Stimulated activated CD8-positive, alpha-beta memory T cell treated with anti-CD3 and anti-CD28 coated beads, Interleukin-4, amount 100 ng/mL, for 24 hours (primary cell): Measurements from ENCODE around the gene CLBA1.
"Not testable (repeated sequence)": the region's sequence is repeated elsewhere in the genome, so short reads cannot be mapped to it uniquely, and the experiment has no call there.

Source experiments
- DNase-seq: peaks from one replicate; pipeline ENCODE4 v3.0.0-alpha.2; 2020; ENCODE audit warnings: low read depth

The CLBA1 gene

DNA sequence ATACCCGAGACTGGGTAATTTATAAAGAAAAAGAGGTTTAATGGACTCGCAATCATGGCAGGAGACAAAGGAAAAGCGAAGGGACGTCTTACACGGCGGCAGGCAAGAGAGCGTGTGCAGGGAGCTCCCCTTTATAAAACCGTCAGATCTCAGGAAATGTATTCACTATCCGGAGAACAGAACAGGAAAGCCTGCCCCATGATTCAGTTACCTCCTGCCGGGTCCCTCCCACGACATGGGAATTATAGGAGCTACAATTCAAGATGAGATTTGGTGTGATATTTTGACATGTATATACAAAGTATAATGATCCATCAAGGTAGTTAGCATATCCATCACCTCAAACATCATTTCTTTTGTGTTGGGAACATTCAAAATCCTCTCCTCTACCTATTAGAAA is 37.6 kb downstream of the CLBA1 start:
- no peak for DNase-seq

GRCh38 chr14:105023791-105024480 is 38.3 kb downstream of the CLBA1 start:
- DNase-seq: no peak

GRCh38 chr14:105025429-105025828 is 39.8 kb downstream of the CLBA1 start:
- no peak for DNase-seq

DNA sequence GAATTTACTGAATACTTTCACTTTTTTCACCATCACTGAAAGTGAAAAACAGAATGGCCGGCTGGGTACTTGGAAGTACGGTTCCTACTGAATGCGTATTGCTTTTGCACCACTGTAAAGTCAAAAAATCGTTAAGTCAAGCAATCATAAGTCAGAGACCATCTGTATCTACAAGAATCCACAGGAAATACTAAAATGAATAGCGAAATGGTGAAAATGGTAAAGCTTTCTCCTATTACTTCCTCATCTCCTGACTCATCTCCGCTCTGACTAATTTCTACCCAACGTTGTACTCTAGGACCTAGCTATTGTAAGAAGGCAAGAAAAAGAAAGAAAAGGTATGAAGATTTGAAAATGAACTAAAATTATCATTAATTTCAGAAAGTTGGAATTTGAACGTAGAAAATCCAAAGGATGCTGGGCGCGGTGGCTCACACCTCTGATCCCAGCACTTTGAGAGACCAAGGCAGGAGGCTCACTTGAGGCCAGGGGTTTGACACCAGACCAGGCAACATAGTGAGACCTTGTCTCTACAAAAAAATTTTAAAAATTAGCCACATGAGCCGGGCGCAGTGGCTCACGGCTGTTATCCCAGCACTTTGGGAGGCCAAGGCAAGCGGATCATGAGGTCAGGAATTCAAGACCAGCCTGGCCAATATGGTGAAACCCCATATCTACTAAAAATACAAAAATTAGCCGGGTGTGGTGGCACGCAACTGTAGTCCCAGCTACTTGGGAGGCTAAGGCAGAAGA is 40.6 kb downstream of the CLBA1 start:
- no peak for DNase-seq

GRCh38 chr14:105026802-105027563 is 41.4 kb downstream of the CLBA1 start:
- DNase-seq: no peak

DNA sequence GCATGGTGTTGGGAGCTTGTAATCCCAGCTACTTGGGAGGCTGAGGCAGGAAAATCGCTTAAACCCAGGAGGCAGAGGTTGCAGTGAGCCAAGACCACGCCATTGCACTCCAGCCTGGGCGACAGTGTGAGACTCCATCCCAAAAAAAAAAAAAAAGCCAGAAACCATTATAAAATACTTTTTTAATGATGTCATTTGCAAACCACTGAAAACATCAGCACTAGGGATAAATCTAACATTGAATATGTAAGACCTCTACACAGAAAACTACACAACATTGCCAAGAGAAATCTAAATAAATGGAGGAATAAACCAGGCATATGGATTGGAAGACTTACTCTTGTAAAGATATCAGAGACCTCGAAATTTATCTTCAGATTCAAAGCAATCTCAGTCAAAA is 42.1 kb downstream of the CLBA1 start:
- not testable (repeated sequence) for DNase-seq

DNA sequence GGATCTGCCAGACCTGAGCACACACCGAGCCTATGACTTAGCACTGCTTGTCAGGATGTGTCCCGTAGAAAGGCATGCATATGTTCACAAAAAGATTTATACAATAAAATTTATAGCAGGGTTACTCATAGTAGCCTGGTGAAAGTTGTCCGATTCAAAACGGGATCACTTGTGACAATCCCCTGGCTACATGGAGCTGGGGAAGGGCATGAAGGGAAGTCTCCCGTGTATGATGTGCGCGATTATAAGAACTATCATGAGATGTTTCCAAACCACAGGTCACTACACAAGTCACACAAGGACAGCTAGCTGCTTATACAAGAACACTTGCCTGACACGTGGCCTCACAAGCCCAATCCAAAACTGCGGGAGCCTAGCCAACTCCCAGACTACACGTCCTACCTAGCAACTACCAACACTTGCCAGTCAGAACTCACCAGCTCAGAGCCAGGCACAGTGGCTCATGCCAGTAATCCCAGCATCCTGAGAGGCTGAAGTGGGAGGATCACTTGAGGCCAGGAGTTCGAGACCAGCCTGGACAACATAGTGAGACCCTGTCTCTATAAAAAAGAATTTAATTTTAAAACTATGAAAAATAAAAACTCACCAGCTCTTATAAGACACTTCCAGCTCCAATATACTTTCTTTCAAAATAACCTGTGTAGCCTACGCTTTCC is 42.8 kb downstream of the CLBA1 start:
- no peak for DNase-seq

DNA sequence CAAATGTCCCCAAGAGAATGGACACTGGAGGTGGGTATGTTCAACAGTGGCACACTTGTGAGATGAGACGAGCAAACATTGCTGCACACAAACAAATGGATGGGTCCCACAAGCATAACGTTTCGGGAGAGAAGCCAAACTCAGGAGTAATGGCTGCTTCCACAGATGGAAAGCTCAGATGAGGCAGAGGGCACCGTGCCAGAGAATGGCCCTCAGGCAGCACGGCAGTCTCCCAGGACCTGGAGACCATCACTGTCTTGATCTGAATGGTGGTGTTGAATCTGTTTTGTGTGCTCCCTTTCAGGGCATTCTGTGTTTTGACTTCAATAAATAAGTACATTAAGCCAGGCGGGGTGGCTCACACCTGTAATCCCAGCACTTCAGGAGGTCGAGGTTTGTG is 43.8 kb downstream of the CLBA1 start:
- no peak for DNase-seq

- DNase-seq: no peak
Observed at GRCh38 chr14:105030194-105030593, 44.6 kb downstream of the CLBA1 start.

DNA sequence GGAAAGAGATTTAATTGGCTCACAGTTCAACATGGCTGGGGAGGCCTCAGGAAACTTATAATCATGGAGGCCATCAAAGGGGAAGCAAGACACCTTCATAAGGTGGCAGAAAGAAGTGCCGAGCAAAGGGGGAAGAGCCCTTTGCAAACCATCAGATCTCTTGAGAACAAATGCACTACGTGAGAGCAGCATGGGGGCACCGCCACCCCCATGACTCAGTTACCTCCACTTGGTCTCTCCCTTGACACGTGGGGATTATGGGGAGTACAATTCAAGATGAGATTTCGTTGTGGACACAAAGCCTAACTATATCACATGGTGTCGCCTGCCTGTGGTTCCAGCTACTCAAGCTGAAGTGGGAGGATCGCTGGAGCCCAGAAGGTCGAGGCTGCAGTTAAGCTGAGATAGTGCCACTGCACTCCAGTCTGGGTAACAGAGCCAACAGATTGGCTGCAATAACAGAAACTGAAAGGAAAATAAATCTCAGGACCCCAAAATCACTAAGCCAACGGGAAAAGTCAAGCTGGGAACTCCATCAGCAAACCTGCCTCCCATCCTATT is 45.3 kb downstream of the CLBA1 start:
- DNase-seq: no peak

- not testable (repeated sequence) for DNase-seq
Observed at GRCh38 chr14:105032451-105032901, 46.9 kb downstream of the CLBA1 start.

- not testable (repeated sequence) for DNase-seq
Observed at GRCh38 chr14:105033412-105033900, 47.9 kb downstream of the CLBA1 start.

GRCh38 chr14:105034315-105035039 is 48.9 kb downstream of the CLBA1 start:
- no peak for DNase-seq

GRCh38 chr14:105035616-105036015 is 50.0 kb downstream of the CLBA1 start:
- DNase-seq: not testable (repeated sequence)

DNA sequence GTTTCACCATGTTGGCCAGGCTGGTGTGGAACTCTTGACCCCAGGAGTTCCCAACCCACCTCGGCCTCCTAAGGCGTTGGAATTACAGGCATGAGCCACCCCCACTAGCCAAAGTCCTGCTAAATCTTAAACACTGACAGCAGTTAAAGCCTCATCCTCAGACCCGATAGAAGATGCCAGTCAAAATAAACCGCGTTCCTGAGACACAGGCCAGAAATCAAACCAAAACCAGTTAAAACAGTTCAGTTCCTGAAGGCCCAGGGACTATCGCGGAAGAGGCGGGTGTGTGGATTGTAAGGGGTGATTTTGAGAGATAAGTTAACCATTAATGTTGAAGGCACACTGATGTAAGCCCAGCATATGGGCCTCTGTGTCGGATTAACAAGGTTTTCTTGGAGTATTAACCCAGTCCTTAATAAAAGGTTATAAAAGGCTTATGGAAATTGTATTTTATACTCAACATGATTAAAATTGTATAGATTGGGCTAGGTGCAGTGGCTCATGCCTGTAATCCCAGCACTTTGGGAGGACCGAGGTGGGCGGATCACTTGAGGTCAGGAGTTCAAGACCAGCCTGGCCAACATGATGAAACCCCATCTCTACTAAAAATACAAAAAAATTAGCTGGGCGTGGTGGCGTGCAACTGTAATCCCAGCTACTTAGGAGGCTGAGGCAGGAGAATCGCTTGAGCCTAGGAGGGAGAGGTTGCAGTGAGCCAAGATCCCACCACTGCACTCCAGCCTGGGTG is 54.0 kb downstream of the CLBA1 start:
- no peak for DNase-seq

DNA sequence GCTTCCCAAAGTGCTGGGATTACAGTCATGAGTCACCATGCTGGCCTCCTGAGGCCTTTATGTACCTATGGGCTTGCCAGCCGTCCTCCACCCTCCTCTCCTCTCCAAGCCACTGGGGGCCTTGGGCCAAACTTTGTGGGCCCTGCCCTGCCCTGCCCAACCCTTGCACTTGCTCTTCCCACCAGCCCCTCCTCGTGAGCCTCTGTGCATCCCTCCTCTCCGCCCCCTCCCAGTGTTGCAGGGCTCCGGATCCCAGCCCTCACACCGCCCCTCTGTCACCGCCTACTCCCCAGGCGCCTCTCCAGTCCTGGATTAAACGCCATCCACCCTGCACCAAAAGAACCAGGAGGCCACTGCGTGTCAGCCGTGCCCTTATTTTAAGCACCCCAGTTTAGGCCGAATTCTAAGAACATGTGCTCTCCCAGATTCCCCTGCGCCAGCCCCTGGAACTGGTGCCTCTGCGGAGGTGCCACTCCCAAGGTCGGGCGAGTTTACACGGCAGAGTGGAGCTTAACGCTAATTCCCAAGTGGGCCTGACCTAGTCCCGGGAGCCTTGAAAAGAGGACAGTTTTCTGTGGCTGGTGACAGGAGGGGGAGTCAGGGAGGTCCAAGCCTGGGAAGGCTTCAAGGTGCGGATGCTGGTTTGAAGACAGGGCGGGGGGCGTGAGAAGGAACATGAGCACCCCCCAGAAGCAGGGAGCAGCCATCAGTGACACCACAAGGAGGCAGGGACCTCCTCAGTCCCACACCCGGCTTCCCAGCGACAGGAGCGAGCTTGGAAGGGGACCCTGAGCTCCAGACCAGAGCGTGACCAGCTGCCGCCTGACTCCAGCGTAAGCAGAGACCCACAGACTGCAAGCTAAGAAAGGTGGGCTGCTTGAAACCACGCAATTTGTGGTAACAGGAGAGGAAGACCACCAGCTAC is 56.5 kb downstream of the CLBA1 start:
- DNase-seq: no peak

GRCh38 chr14:105042813-105043212 is 57.2 kb downstream of the CLBA1 start:
- DNase-seq: no peak

DNA sequence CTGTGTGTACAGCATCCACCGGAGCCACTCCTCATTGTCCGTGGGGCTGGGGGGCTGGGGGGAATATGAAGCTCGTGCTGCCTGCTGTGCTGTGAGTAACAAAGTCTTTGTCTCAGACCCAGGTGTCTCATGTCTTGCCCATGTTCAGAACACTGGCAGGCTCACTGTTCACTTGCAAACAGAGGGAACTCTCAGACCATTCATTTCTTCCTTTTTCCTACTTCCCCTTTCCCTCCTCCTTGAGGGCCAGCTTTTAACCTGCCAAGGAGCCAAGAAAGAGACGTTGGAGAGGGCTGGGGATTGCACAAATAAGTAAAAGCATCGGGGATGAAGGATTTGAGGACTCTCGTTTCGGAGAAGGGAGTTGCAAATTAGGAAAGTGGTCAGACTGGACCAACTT is 58.1 kb downstream of the CLBA1 start:
- DNase-seq: no peak
